ENCODE measurements around the gene LRP2. TPM values are rescaled to one million over a fixed set of nuclear protein-coding genes. Genes with fewer than 3 reads are reported as not detected.

The LRP2 gene
- total and polyA plus RNA-seq, 8 donors = 0.06 to 0.08 TPM; not detected in 6

GRCh38 chr2:169119851-169120250 lies 242.5 kb downstream of the LRP2 start:
- intact Hi-C loops (cut with DNase I) = no loop called here
- Histone ChIP-seq H3K9me3 (no peaks in the 10 kb centered on the region), H3K36me3 (no peaks in the 10 kb centered on the region), H3K4me1 (no peaks in the 10 kb centered on the region), H3K4me3 (no peak overlapping the region), H3K27me3 (no peaks in the 10 kb centered on the region), H3K27ac (no peak overlapping the region)
- DNase-seq (no peak), ATAC-seq (no peak), FAIRE-seq (no peak)
- 81 to 86% methylated on average over 4 of the region's 4 CpGs for WGBS, 2 donors
- TF ChIP-seq CTCF (IDR thresholded peaks at IDR 0.05) = no peak

- WGBS, 2 donors = 61 to 62% methylated on average over 4 of the region's 4 CpGs
- H3K27ac ChIP-seq = no peak overlapping the region
- FAIRE-seq = no peak
These were observed 243.1 kb downstream of the LRP2 start for GRCh38 chr2:169119123-169119760.

GRCh38 chr2:169118060-169118459 lies 244.3 kb downstream of the LRP2 start:
- Histone ChIP-seq H3K4me3 (no peak overlapping the region), H3K9me3 (no peaks in the 10 kb centered on the region), H3K36me3 (no peaks in the 10 kb centered on the region), H3K27ac (no peak overlapping the region), H3K27me3 (no peaks in the 10 kb centered on the region), H3K4me1 (no peaks in the 10 kb centered on the region)
- FAIRE-seq (no peak), ATAC-seq (no peak), DNase-seq (no peak)
- no peak for TF ChIP-seq CTCF (IDR thresholded peaks at IDR 0.05)
- WGBS, 2 donors = 59 to 67% methylated on average over 2 of the region's 2 CpGs
- intact Hi-C loops (cut with DNase I) = no loop called here

More at GRCh38 chr2:169119123-169119760, 243.1 kb downstream of the LRP2 start:
- no peaks in the 10 kb centered on the region for H3K9me3 ChIP-seq
- ATAC-seq (no peak), DNase-seq (no peak)
- no peaks in the 10 kb centered on the region for H3K27me3 ChIP-seq
- H3K36me3 ChIP-seq = no peaks in the 10 kb centered on the region
- no peak overlapping the region for H3K4me3 ChIP-seq
- no peaks in the 10 kb centered on the region for H3K4me1 ChIP-seq
- TF ChIP-seq CTCF (IDR thresholded peaks at IDR 0.05) = no peak
- intact Hi-C loops (cut with DNase I) = no loop called here

- ATAC-seq (no peak), FAIRE-seq (no peak), DNase-seq (no peak)
- TF ChIP-seq CTCF (IDR thresholded peaks at IDR 0.05) = no peak
- no peak overlapping the region for H3K27ac ChIP-seq
- intact Hi-C loops (cut with DNase I) = no loop called here
- H3K9me3 ChIP-seq = no peaks in the 10 kb centered on the region
- no peak overlapping the region for H3K4me3 ChIP-seq
- no peaks in the 10 kb centered on the region for H3K36me3 ChIP-seq
- H3K4me1 ChIP-seq = no peaks in the 10 kb centered on the region
- H3K27me3 ChIP-seq = no peaks in the 10 kb centered on the region
These were observed 245.3 kb downstream of the LRP2 start for GRCh38 chr2:169116993-169117392.

- WGBS, 2 donors = 22 to 38% methylated on average over 2 of the region's 2 CpGs
- FAIRE-seq = no peak
- intact Hi-C loops (cut with DNase I) = no loop called here
These were observed 246.0 kb downstream of the LRP2 start for GRCh38 chr2:169116327-169116726.

More at GRCh38 chr2:169116327-169116726, 246.0 kb downstream of the LRP2 start:
- ATAC-seq (no peak), DNase-seq (no peak)
- Histone ChIP-seq H3K4me1 (no peaks in the 10 kb centered on the region), H3K27ac (no peak overlapping the region), H3K36me3 (no peaks in the 10 kb centered on the region), H3K4me3 (no peak overlapping the region), H3K27me3 (no peaks in the 10 kb centered on the region), H3K9me3 (no peaks in the 10 kb centered on the region)
- TF ChIP-seq CTCF (IDR thresholded peaks at IDR 0.05) = no peak

All from pancreas (tissue), 10 donors.